Activated CD4-positive, alpha-beta T cell treated with anti-CD3 and anti-CD28 coated beads, Interleukin-2, amount 10 ng/mL, durations not matched to agents 7 days and 5 days (primary cell): Measurements from ENCODE around the gene ZNF334. TPM values are rescaled to one million over a fixed set of nuclear protein-coding genes. Genes with fewer than 3 reads are reported as not detected.

Source experiments
- CTCF ChIA-PET: fragments of 350-600 bp; sonication (Branson Sonifier 250); formaldehyde crosslinking; loops from one replicate; lab custom pipeline; 2021; ENCODE audit warnings: antibody characterized with exemption; lab: Charles Lee
- POLR2A ChIA-PET: fragments of 350-600 bp; sonication (Branson Sonifier 250); formaldehyde crosslinking; loops from one replicate; lab custom pipeline; 2021; ENCODE audit warnings: antibody characterized with exemption; lab: Charles Lee
- DNase-seq: peaks from one replicate; pipeline ENCODE4 v3.0.0-alpha.2; 2020
- H3K27ac Mint-ChIP-seq: one replicate; pipeline ENCODE4 v1.8.0; 2021; ENCODE audit warnings: mild to moderate bottlenecking, moderate library complexity, mixed read lengths
- H3K27me3 Mint-ChIP-seq: one replicate; pipeline ENCODE4 v1.8.0; 2021; ENCODE audit warnings: mixed read lengths
- H3K36me3 Mint-ChIP-seq: one replicate; pipeline ENCODE4 v1.8.0; 2021; ENCODE audit warnings: low read depth, mixed read lengths
- H3K4me1 Mint-ChIP-seq: one replicate; pipeline ENCODE4 v1.8.0; 2021; ENCODE audit warnings: mixed read lengths
- H3K4me3 Mint-ChIP-seq: one replicate; pipeline ENCODE4 v1.8.0; 2021; ENCODE audit warnings: mild to moderate bottlenecking, moderate library complexity, mixed read lengths
- H3K9me3 Mint-ChIP-seq: one replicate; pipeline ENCODE4 v1.8.0; 2021; ENCODE audit warnings: mixed read lengths
- total RNA-seq, 2 experiments: library from RNA; stranded (reverse); gene quantifications; one replicate each; pipeline ENCODE4 v1.2.3, GENCODE V29; 2021

The ZNF334 gene
- total RNA-seq, 2 experiments from 2014 or later = 0.50 to 0.71 TPM

DNA sequence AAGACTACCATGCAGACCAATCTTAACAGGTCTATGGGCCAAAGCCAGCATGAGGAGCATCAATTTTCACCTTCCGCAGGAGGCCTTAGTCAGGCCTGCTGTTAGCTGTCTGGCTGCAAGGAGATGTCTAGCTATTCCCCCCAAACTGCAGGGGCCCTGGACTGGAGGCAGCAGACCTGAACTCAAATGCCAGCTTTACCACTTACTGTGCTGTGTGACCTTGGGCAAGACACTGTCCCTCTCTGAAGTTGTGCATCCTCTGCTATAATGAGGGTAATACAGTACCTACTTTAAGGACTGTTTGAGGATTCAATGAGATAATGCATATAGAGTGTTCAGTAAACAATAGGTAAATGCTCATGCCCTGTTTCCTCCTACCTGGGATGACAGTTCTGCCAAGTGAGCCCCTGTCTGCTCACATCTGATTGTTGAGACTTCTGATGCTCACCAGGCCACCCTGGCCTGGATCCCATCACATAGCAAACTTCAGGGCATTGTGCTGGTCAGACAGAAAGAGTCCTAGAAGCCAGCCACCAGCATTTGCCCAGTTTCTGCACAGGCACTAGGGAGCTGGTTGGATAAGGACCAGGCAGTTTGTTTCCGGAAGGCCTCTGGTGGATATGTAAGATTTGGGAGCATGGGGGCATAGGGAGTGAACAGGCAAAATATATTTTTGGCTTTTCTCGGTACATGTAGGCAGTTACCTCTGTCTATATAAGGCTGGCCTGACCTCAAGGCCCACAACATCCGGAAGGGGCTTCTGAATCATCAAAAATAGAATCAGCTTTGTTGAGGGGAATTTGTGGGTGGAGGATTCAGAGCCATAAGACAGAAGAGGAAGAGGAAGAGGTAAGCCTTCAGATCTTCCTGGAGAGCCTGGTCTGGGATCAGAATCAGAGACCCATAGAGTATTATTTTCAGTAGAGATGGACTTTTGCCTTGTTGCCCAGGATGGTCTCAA is 39.4 kb upstream of the ZNF334 start:
- Mint-ChIP-seq H3K36me3 (no peaks in the 10 kb centered on the region), H3K27me3 (peaks cover 4% of the 10 kb centered on the region), H3K4me3 (peak overlapping the region; percentile 41), H3K9me3 (no peaks in the 10 kb centered on the region), H3K27ac (peak overlapping the region; percentile 75), H3K4me1 (peaks cover 54% of the 10 kb centered on the region)
- ChIA-PET POLR2A (interaction anchor here (0.5 to 1.0 kb wide), 2 partner anchors 8 to 119 kb away, joined by 4 read pairs; no protein-coding TSS in a partner anchor), CTCF (interaction anchor here (2.1 kb wide), 1 partner anchor 10 kb away, joined by 9 read pairs; no protein-coding TSS in a partner anchor)
- peak; percentile 67 for DNase-seq

- CTCF ChIA-PET = interaction anchor here (1.1 to 2.1 kb wide), 3 partner anchors 8 to 11 kb away, joined by 4 to 9 read pairs (median 7); no protein-coding TSS in a partner anchor
- Mint-ChIP-seq H3K36me3 (no peaks in the 10 kb centered on the region), H3K4me1 (peaks cover 47% of the 10 kb centered on the region), H3K4me3 (no peak overlapping the region), H3K9me3 (no peaks in the 10 kb centered on the region), H3K27ac (peak overlapping the region; percentile 75), H3K27me3 (peaks cover 3% of the 10 kb centered on the region)
- DNase-seq = no peak
- POLR2A ChIA-PET = interaction anchor here (0.6 kb wide), 1 partner anchor 145 kb away, joined by 3 read pairs; no protein-coding TSS in a partner anchor
Observed at GRCh38 chr20:46551522-46552381, 38.4 kb upstream of the ZNF334 start.

DNA sequence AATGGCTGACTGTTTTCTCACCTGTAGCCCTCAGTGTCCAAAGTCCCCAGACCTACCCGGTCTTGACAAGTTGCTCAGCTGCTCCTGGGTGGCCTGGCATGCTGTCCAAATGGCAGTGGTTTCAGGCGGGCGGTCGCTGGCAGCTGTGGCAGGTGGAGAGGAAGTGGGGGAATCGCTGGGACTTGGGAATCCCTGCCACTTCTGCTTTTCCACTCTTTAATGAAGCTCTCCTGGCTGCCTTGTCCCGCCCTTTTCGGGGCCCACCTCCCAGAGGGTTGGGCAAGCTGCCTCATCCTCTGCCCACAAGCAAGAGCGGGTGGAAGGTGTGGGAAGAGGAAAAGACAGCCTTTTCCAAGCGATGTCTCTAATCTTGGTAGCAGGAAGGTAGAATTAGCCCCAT is 37.1 kb upstream of the ZNF334 start, which contains the start of gene OCSTAMP:
Gene OCSTAMP, minus strand, starts transcription at position 194 of the 400 bp plus-strand sequence. Its CDS starts 94 bp downstream, at position 100.
- Mint-ChIP-seq H3K27ac (no peak within 1 kb of the TSS), H3K4me3 (no peak within 1 kb of the TSS), H3K27me3 (no peaks in the 10 kb centered on the region), H3K4me1 (peaks cover 41% of the 10 kb centered on the region), H3K36me3 (no peaks in the 10 kb centered on the region), H3K9me3 (no peaks in the 10 kb centered on the region)
- CTCF ChIA-PET = interaction anchor here (1.0 to 1.3 kb wide), 4 partner anchors 8 to 40 kb away, joined by 3 to 7 read pairs (median 3); partner anchors contain the start of gene ZNF334
- no peak for DNase-seq
- POLR2A ChIA-PET = no interaction called here

DNA sequence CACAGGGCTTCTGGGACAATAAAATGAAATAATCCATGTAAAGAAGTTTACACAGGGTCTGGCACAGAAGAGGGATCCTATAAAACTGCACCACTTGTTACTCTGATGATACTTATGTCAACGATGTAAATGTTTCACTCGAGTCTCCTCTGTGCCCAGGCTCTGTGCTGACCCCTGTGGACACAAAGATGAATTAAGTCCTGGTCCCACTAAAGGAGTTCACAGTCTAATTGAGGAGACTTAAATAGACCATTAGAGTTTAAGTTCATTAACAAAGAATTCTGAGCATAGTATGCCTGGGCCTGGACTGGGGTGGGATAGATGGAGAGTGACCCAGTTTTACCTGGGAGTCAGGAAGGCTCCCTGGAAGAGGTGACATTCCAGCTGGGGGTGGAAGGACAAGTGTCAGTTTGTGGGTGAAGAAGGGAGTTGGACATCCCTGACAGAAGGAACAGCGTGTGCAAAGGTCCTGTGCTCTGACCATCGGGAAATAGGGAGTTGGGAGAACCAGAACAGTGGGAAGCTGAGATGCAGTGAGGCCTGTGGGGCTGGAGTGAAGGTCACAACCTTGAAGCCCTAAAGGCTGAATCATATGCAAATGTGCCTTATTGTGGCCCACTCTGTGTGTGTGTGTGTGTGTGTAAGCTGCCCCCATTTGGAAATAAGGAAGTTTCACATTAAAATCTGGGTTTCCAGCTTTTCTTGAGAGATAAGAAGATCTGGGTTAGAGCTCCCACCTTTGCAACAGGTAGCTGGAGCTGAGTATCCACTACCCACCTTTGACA is 36.0 kb upstream of the ZNF334 start:
- Mint-ChIP-seq H3K27me3 (no peaks in the 10 kb centered on the region), H3K9me3 (no peaks in the 10 kb centered on the region), H3K27ac (no peak overlapping the region), H3K4me3 (no peak overlapping the region), H3K36me3 (no peaks in the 10 kb centered on the region), H3K4me1 (peaks cover 34% of the 10 kb centered on the region)
- DNase-seq = no peak
- CTCF ChIA-PET = interaction anchor here (0.6 to 1.1 kb wide), 7 partner anchors 9 to 1593 kb away, joined by 3 to 5 read pairs (median 3); partner anchors contain the start of gene ZNF334
- POLR2A ChIA-PET = no interaction called here

DNA sequence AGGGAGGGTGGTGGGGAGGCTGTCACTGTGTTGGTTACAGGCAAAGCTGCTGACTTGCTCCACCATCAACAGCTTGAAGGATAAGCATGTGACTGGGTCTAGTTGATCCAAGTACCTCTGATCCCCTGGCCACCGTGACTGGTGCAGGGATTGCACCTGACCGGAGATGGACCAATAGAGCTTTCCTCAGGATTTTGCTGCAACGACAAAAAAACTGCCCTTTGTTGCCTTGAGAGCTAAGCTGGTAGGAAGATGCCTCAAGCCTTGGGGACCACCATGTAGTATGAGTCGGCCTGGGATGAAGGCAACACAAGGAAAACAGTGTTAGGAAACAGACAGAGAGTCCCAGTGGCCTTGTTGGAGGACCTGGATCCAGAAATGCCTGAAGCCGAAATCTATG is 35.3 kb upstream of the ZNF334 start:
- no peaks in the 10 kb centered on the region for H3K27me3 Mint-ChIP-seq
- DNase-seq = no peak
- no peak overlapping the region for H3K27ac Mint-ChIP-seq
- peaks cover 35% of the 10 kb centered on the region for H3K4me1 Mint-ChIP-seq
- no peaks in the 10 kb centered on the region for H3K36me3 Mint-ChIP-seq
- no peak overlapping the region for H3K4me3 Mint-ChIP-seq
- ChIA-PET POLR2A (no interaction called here), CTCF (no interaction called here)
- H3K9me3 Mint-ChIP-seq = no peaks in the 10 kb centered on the region

DNA sequence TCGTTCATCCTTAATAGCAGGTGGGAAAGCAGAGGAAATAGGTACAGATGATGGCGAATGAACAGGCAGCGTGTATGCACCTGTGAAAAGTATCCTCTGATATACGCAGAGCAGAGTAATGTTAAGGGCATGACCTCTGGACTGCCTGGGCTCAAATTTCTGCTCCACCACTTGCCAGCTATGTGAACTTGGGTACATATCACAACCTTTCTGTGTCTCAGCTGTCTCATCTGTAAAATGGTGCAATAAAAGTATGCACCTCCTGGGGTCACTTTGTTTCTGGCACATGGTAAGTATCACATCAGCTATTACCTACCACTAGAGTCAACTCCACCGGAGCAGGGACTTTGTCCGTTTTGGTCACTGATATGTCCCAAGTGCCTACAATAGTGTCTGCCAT is 34.6 kb upstream of the ZNF334 start:
- CTCF ChIA-PET = no interaction called here
- peaks cover 32% of the 10 kb centered on the region for H3K4me1 Mint-ChIP-seq
- H3K27me3 Mint-ChIP-seq = peaks cover 3% of the 10 kb centered on the region

DNA sequence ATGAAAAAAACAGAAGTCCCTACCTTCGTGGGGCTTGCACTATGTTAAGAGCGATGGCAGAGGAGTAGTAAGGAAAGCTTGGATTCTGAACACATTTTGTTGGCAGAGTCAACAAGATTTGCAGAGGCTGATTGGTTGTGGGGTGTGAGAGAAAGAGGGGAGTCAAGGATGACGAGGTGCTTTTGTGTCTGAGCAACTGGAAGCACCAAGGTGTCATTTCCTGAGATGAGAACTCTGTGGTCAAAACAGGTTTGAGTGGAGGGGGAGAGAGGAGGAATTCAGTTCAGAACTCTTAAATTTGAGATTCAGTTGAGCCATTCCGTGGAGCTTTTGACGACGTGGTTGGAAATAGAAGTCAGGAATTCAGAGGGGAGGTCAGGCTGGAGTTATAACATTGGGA is 33.6 kb upstream of the ZNF334 start:
- ChIA-PET POLR2A (no interaction called here), CTCF (no interaction called here)
- DNase-seq = no peak

More for the DNA sequence above, 34.6 kb upstream of the ZNF334 start:
- no peaks in the 10 kb centered on the region for H3K36me3 Mint-ChIP-seq
- DNase-seq = no peak
- H3K27ac Mint-ChIP-seq = no peak overlapping the region
- H3K4me3 Mint-ChIP-seq = no peak overlapping the region
- POLR2A ChIA-PET = no interaction called here
- no peaks in the 10 kb centered on the region for H3K9me3 Mint-ChIP-seq

DNA sequence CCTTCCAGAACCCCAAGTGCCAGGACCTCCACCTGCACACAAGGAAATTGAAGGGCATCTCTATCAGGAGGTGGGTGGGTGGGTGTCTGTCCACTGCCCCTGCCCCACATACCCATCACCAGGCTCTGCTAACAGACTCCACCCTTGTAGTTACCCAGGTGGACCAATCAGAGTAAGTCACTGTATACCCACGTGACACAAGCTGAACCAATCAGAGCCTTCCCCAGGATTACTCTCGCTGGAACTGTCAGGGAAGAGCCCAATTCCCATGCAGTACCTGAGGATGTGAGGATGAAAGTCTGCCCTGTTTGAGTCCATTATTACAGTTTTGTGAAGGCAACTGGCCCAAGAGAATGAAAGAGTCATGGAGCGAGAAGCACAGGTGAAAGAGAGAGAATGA is 32.9 kb upstream of the ZNF334 start:
- DNase-seq = no peak
- H3K9me3 Mint-ChIP-seq = no peaks in the 10 kb centered on the region
- H3K36me3 Mint-ChIP-seq = no peaks in the 10 kb centered on the region
- no peak overlapping the region for H3K4me3 Mint-ChIP-seq
- CTCF ChIA-PET = no interaction called here
- no peak overlapping the region for H3K27ac Mint-ChIP-seq
- H3K27me3 Mint-ChIP-seq = peaks cover 7% of the 10 kb centered on the region
- POLR2A ChIA-PET = no interaction called here
- H3K4me1 Mint-ChIP-seq = peaks cover 16% of the 10 kb centered on the region

More for the DNA sequence above, 33.6 kb upstream of the ZNF334 start:
- Mint-ChIP-seq H3K27me3 (peaks cover 7% of the 10 kb centered on the region), H3K4me3 (no peak overlapping the region), H3K36me3 (no peaks in the 10 kb centered on the region), H3K9me3 (no peaks in the 10 kb centered on the region), H3K27ac (no peak overlapping the region), H3K4me1 (peaks cover 22% of the 10 kb centered on the region)

GRCh38 chr20:46545827-46546138 is 32.4 kb upstream of the ZNF334 start:
- Mint-ChIP-seq H3K36me3 (no peaks in the 10 kb centered on the region), H3K4me3 (no peak overlapping the region), H3K9me3 (no peaks in the 10 kb centered on the region), H3K4me1 (peaks cover 14% of the 10 kb centered on the region), H3K27ac (peak overlapping the region; percentile 39), H3K27me3 (peaks cover 7% of the 10 kb centered on the region)
- ChIA-PET POLR2A (no interaction called here), CTCF (interaction anchor here (1.2 to 1.5 kb wide), 4 partner anchors 9 to 142 kb away, joined by 3 to 6 read pairs (median 3); no protein-coding TSS in a partner anchor)
- DNase-seq = no peak

DNA sequence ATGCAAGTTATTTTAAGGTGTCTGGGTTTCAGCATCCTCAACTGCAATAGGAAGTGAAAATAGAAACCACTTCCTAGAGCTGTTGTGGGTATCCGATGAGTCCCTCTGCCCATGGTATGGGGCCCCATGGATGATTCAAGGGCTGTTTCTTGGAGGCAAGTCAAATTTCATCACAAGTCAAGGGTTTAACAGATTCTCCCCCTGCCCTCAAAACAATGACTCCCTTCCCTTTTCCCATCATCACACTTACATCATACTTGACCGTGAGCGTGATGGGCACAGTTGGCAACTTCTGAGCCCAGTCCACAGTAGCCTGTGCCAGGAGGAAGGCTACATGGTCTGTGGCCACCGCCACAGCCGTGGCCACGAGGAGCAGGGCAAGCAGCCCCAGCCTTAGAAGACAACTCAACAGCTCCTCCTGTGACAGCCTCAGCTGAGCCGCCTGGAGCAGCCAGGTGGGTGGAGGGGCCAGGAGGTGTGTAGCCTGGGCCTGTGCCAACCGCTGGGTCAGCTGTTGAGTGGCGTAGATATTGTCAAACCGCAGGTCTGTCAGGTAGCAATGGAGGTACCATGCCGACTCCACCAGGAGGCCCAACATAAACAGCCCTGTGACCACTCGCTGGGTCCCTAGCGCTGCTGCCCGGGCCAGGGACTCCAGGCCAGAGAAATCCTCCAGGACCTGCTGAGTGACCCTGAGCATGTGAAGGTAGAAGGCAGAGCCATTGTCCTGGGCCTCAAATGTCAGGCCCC is 31.9 kb upstream of the ZNF334 start:
- CTCF ChIA-PET = interaction anchor here (0.8 to 1.6 kb wide), 12 partner anchors 9 to 144 kb away, joined by 3 to 10 read pairs (median 4); partner anchors contain the start of gene TP53RK
- H3K4me1 Mint-ChIP-seq = peaks cover 10% of the 10 kb centered on the region
- peaks cover 7% of the 10 kb centered on the region for H3K27me3 Mint-ChIP-seq
- peak; percentile 63 for DNase-seq
- no peaks in the 10 kb centered on the region for H3K36me3 Mint-ChIP-seq
- POLR2A ChIA-PET = interaction anchor here (1.1 kb wide), 1 partner anchor 8 kb away, joined by 4 read pairs; no protein-coding TSS in a partner anchor
- H3K9me3 Mint-ChIP-seq = no peaks in the 10 kb centered on the region
- peak overlapping the region; percentile 40 for H3K4me3 Mint-ChIP-seq
- H3K27ac Mint-ChIP-seq = peak overlapping the region; percentile 87

DNA sequence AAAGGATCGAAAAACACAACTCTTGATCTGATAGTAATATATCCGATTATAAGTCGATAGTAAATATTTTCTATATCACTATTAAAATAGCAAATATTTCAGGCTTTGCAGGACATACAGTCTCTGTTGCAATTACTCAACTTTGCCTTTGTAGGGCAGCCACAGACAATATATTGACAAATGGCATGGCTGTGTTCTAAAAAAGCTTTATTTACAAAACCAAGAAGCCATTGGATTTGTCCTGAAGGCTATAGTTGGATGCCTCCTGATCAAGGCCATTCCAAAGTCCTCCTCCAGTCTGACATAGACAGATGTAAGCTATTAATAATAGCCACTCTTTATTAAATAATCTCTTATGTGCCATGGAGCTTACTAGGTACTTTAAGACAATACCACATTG is 31.2 kb upstream of the ZNF334 start:
- Mint-ChIP-seq H3K4me3 (no peak overlapping the region), H3K36me3 (no peaks in the 10 kb centered on the region), H3K4me1 (peaks cover 8% of the 10 kb centered on the region), H3K9me3 (no peaks in the 10 kb centered on the region), H3K27ac (no peak overlapping the region), H3K27me3 (peaks cover 13% of the 10 kb centered on the region)
- ChIA-PET CTCF (interaction anchor here (0.8 to 1.6 kb wide), 13 partner anchors 10 to 145 kb away, joined by 3 to 10 read pairs (median 3); partner anchors contain the start of gene TP53RK), POLR2A (interaction anchor here (1.1 kb wide), 1 partner anchor 8 kb away, joined by 4 read pairs; no protein-coding TSS in a partner anchor)
- no peak for DNase-seq
